Pulmonary artery endothelial cell (primary cell): ENCODE results near the gene NMT2. TPM values are rescaled to one million over a fixed set of nuclear protein-coding genes. Genes with fewer than 3 reads are reported as not detected.
A peak's percentile ranks its signal among the peaks of the same experiment; 100 is the strongest.
"Not testable (repeated sequence)": the region's sequence is repeated elsewhere in the genome, so short reads cannot be mapped to it uniquely, and the experiment has no call there.

Experiments
- DNase-seq: peaks from one replicate; pipeline ENCODE4 v3.0.0-alpha.2; 2011; ENCODE audit warnings: low read depth, low spot score
- total RNA-seq: library from RNA; depleted of rRNA; stranded (reverse); fragments of >200 nt; gene quantifications from 2 replicates; pipeline ENCODE4 v1.2.3, GENCODE V29; 2014

Gene NMT2
- 55.7 and 62.2 TPM in 2 replicates for total RNA-seq

- DNase-seq = no peak
Measured at GRCh38 chr10:15168291-15168785, at the start of gene NMT2. Gene NMT2 (minus strand): TSS chr10:15168693. CDS start chr10:15168612, 81 bp downstream.

GRCh38 chr10:15216700-15217099 lies 48.2 kb upstream of the NMT2 start:
- DNase-seq = no peak

GRCh38 chr10:15214237-15214636 lies 45.7 kb upstream of the NMT2 start:
- no peak for DNase-seq

- no peak for DNase-seq
Measured at GRCh38 chr10:15213461-15213861, 45.0 kb upstream of the NMT2 start.

- DNase-seq = no peak
Measured at GRCh38 chr10:15211464-15211979, 43.0 kb upstream of the NMT2 start.

- no peak for DNase-seq
Measured at GRCh38 chr10:15210521-15210920, 42.0 kb upstream of the NMT2 start.

- peak; percentile 51 for DNase-seq
Measured at GRCh38 chr10:15209827-15210509, 41.5 kb upstream of the NMT2 start.

- DNase-seq = no peak
Measured at GRCh38 chr10:15208221-15208620, 39.7 kb upstream of the NMT2 start.

- not testable (repeated sequence) for DNase-seq
Measured at GRCh38 chr10:15207410-15207809, 38.9 kb upstream of the NMT2 start.

GRCh38 chr10:15202639-15203038 lies 34.1 kb upstream of the NMT2 start:
- DNase-seq = no peak

GRCh38 chr10:15202301-15202621 lies 33.8 kb upstream of the NMT2 start:
- not testable (repeated sequence) for DNase-seq

- peak; percentile 27 for DNase-seq
Measured at GRCh38 chr10:15201589-15202300, 33.3 kb upstream of the NMT2 start.

GRCh38 chr10:15200626-15201025 lies 32.1 kb upstream of the NMT2 start:
- peak; percentile 95 for DNase-seq

- DNase-seq = no peak
Measured at GRCh38 chr10:15197911-15198310, 29.4 kb upstream of the NMT2 start.

- DNase-seq = no peak
Measured at GRCh38 chr10:15197276-15197675, 28.8 kb upstream of the NMT2 start.

- no peak for DNase-seq
Measured at GRCh38 chr10:15196021-15196834, 27.7 kb upstream of the NMT2 start.

GRCh38 chr10:15189133-15189885 lies 20.8 kb upstream of the NMT2 start:
- no peak for DNase-seq

GRCh38 chr10:15188603-15189002 lies 20.1 kb upstream of the NMT2 start:
- no peak for DNase-seq

GRCh38 chr10:15183689-15184481 lies 15.4 kb upstream of the NMT2 start:
- DNase-seq = no peak

GRCh38 chr10:15182540-15183207 lies 14.2 kb upstream of the NMT2 start:
- DNase-seq = no peak
